Natural killer cell treated with Interleukin-12 subunit alpha and Interleukin-12 subunit beta and Interleukin-15 and Interleukin-18, amount 100 ng/mL, for 72 hours (primary cell): ENCODE data around the gene AUTS2. TPM values are rescaled to one million over a fixed set of nuclear protein-coding genes. Genes with fewer than 3 reads are reported as not detected.

Experiments
- ATAC-seq, 2 donors: fragments of 150-1000 bp; cut with Tn5 transposase in 1 of 2; sonication (Bioruptor Pico), chemical (Tn5 transposase) in 1 of 2; 2 replicates each; pipeline ENCODE4 v1.10.0; 2021
- DNase-seq: peaks from one replicate; pipeline ENCODE4 v3.0.0; 2022; ENCODE audit warnings: low spot score
- H3K27ac Mint-ChIP-seq, 2 donors: 1 replicate in 1 of 2; 2 replicates in 1 of 2; pipeline ENCODE4 v1.8.0; 2022; ENCODE audit warnings: mixed read lengths in 2 of 2, mild to moderate bottlenecking in 1 of 2, moderate library complexity in 1 of 2
- H3K27me3 Mint-ChIP-seq, 2 donors: 1 replicate in 1 of 2; 2 replicates in 1 of 2; pipeline ENCODE4 v1.8.0; 2022; ENCODE audit warnings: mixed read lengths in 2 of 2
- H3K36me3 Mint-ChIP-seq: one replicate; pipeline ENCODE4 v1.8.0; 2022; ENCODE audit warnings: mixed read lengths
- H3K4me1 Mint-ChIP-seq, 2 donors: 1 replicate in 1 of 2; 2 replicates in 1 of 2; pipeline ENCODE4 v1.8.0; 2022; ENCODE audit warnings: low read depth in 2 of 2, mixed read lengths in 2 of 2, mild to moderate bottlenecking in 1 of 2
- H3K4me3 Mint-ChIP-seq: one replicate; pipeline ENCODE4 v1.8.0; 2022; ENCODE audit warnings: mixed read lengths
- H3K9me3 Mint-ChIP-seq: 2 replicates; pipeline ENCODE4 v1.8.0; 2022; ENCODE audit warnings: mixed read lengths
- total RNA-seq, 2 donors: library from RNA; stranded (reverse); gene quantifications; one replicate each; pipeline ENCODE4 v1.2.3, GENCODE V29; 2022

AUTS2 gene
- total RNA-seq, 2 donors from 2014 or later, result 14.3 to 43.0 TPM

DNA sequence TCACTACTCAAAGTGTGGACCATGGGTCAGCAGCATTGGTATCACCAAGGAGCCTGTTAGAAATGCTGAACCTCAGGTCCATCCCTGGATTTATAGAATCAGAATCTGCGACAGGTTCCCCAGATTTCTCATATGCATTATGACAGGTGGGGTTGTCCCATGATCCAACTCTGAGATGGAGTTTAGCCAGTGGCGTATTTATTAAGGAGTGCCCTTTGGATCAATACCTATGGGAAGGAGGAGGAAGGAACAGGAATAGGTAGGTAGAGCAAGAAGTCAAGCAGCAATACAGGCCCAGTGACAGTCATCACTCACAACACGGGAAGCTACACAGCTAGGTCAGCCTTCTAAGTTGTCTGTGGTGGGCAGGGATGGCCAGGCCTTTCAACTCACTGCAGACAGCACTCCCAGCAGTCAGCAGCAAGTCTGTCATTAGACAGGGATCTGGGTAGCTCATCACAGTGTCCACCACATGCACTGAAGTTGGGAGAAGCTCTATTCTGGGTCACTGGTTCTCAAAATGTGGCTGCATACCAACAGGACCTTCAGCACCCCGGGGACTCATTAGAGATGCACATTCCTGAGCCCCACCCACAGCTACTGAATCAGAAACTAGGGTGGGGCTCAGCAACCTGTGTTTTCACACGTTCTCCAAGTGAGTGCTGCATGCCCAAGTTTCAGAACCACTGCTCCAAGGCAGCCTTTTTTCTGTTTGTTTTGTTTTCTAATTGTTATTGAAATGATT is 1001.3 kb downstream of the AUTS2 start:
- Mint-ChIP-seq H3K27ac (no peak overlapping the region), H3K36me3 (peaks cover 8% of the 10 kb centered on the region), H3K4me1 (peaks cover 8 to 10% of the 10 kb centered on the region in 2 donors), H3K9me3 (peaks cover 4% of the 10 kb centered on the region), H3K4me3 (no peak overlapping the region), H3K27me3 (peaks cover 36 to 38% of the 10 kb centered on the region in 2 donors)
- DNase-seq (no peak), ATAC-seq (no peak)

DNA sequence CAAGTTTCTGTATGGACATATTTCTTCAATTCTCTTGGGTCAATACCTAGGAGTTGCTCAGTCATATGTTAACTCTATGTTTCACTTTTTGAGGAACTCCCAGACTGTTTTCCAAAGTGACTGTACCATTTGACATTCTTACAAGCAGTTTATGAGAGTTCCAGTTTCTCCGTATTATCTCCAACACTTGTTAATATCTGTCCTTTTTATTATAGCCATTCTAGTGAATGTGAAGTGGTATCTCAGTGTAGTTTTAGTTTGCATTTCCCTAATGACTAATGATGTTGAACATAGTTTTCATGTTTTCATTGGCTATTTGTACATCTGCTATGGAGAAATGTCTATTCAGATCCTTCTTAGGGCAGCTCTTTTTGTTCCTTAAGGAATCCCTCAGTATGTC is 1002.7 kb downstream of the AUTS2 start:
- ATAC-seq (no peak), DNase-seq (no peak)
- no peak overlapping the region for H3K27ac Mint-ChIP-seq
- peaks cover 3 to 9% of the 10 kb centered on the region in 2 donors for H3K4me1 Mint-ChIP-seq
- peaks cover 31 to 32% of the 10 kb centered on the region in 2 donors for H3K27me3 Mint-ChIP-seq
- H3K9me3 Mint-ChIP-seq, result peaks cover 4% of the 10 kb centered on the region
- peaks cover 8% of the 10 kb centered on the region for H3K36me3 Mint-ChIP-seq
- H3K4me3 Mint-ChIP-seq, result no peak overlapping the region

DNA sequence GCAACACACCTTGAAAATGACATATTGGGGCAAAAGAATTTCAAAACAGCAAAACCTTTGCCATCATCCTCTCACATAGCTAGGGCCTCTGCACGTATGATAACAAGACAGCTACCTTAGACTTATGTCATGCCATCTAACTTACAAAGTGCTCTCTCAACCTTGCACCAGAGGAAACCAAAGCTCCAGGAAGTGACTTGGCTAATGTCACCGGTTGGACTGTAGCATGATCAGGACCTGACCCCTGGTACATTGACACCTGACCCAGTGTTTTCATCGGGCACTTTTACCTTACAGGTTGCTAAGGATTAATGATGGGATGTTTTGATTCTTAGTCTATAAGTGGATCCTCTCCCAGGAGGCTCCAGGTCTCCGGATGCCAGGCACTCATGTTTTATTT is 1003.8 kb downstream of the AUTS2 start:
- Mint-ChIP-seq H3K27me3 (peaks cover 25 to 26% of the 10 kb centered on the region in 2 donors), H3K27ac (no peak overlapping the region), H3K4me3 (no peak overlapping the region), H3K4me1 (peaks cover 3 to 6% of the 10 kb centered on the region in 2 donors), H3K9me3 (peaks cover 4% of the 10 kb centered on the region), H3K36me3 (peaks cover 8% of the 10 kb centered on the region)
- ATAC-seq, result no peak
- no peak for DNase-seq

GRCh38 chr7:70607281-70607680 is 1009.0 kb downstream of the AUTS2 start:
- Mint-ChIP-seq H3K4me1 (no peaks in the 10 kb centered on the region), H3K9me3 (no peaks in the 10 kb centered on the region)

GRCh38 chr7:70607759-70608158 is 1009.5 kb downstream of the AUTS2 start:
- DNase-seq (no peak), ATAC-seq (no peak)
- Mint-ChIP-seq H3K4me3 (no peak overlapping the region), H3K27me3 (peaks cover 6 to 8% of the 10 kb centered on the region in 2 donors), H3K4me1 (no peaks in the 10 kb centered on the region), H3K36me3 (no peaks in the 10 kb centered on the region), H3K9me3 (no peaks in the 10 kb centered on the region), H3K27ac (no peak overlapping the region)

More at GRCh38 chr7:70607281-70607680, 1009.0 kb downstream of the AUTS2 start:
- ATAC-seq, result no peak
- no peak for DNase-seq
- no peak overlapping the region for H3K27ac Mint-ChIP-seq
- peaks cover 6 to 8% of the 10 kb centered on the region in 2 donors for H3K27me3 Mint-ChIP-seq
- no peak overlapping the region for H3K4me3 Mint-ChIP-seq
- no peaks in the 10 kb centered on the region for H3K36me3 Mint-ChIP-seq

- Mint-ChIP-seq H3K27me3 (peaks cover 8 to 10% of the 10 kb centered on the region in 2 donors), H3K27ac (no peak overlapping the region), H3K4me3 (no peak overlapping the region), H3K9me3 (no peaks in the 10 kb centered on the region), H3K36me3 (no peaks in the 10 kb centered on the region), H3K4me1 (peaks cover 0 to 2% of the 10 kb centered on the region in 2 donors)
- ATAC-seq (no peak), DNase-seq (no peak)
Measured at GRCh38 chr7:70608229-70608628, 1010.0 kb downstream of the AUTS2 start.

DNA sequence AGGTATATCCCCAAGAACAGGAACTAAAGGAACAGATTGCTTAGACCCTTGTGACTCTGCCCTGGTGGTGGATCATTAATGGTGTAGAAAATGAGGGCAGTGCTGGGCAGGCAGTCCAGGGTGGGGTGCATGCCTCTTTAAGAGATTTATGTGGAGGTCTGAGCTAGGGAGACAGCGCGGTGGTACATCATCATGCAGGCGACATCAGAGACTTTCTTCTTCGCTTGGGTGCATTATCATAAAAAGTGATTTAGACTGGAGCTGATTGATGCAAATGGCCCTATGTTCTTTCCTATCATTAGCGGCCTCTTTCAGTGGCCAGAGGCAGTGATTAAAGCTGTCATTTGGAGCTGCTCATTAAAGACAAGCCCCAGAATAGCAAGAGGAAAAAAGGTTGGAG is 1014.5 kb downstream of the AUTS2 start:
- peaks cover 8 to 12% of the 10 kb centered on the region in 2 donors for H3K27me3 Mint-ChIP-seq
- peaks cover 0 to 7% of the 10 kb centered on the region in 2 donors for H3K4me1 Mint-ChIP-seq
- H3K27ac Mint-ChIP-seq, result peak overlapping the region in 1 of 2 donors; percentile 13
- H3K36me3 Mint-ChIP-seq, result no peaks in the 10 kb centered on the region
- no peak for DNase-seq
- H3K9me3 Mint-ChIP-seq, result no peaks in the 10 kb centered on the region
- ATAC-seq, result no peak
- H3K4me3 Mint-ChIP-seq, result no peak overlapping the region

DNA sequence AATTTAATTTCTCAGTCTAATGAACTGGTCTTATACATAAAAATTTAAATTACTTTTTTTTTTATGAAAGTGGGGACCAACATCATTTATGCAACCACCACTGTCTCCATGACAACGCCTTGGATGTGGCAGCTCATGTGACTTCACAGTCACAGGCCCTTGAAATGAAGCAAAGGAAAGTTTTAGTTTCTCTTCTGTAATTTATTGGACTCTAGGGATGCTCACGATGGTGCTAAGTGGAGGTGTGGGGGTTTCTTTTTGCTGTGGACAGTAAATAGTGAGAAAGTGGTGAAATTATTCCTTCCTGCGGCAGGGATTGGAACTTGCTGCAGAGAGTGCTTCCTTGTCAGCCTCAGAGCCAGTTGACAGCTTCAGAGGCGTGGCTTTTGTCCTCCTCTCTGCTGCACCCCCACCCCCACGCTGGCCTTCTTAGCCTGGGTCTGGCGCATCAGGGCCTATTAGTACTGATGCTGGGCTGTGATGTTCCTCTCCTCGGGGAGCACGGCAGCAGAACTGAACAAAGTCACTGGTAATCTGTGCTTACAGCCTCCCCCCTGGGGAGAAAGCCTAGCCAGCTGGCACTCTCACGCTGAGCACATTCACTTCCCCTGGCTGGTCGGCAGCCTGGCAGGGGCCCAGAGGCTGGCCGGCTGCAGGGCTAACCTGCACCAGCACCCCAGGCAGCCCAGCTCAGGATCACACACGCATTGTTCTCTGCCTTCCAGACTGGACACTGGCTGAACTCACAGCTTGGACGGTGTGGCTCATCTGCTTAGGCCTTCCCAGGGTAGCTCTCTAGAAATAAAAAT is 1016.2 kb downstream of the AUTS2 start:
- H3K4me3 Mint-ChIP-seq, result no peak overlapping the region
- peaks cover 0 to 7% of the 10 kb centered on the region in 2 donors for H3K4me1 Mint-ChIP-seq
- no peaks in the 10 kb centered on the region for H3K9me3 Mint-ChIP-seq
- ATAC-seq, result peak in 1 of 2 donors; percentile 65
- no peak for DNase-seq
- H3K36me3 Mint-ChIP-seq, result no peaks in the 10 kb centered on the region
- H3K27ac Mint-ChIP-seq, result no peak overlapping the region
- H3K27me3 Mint-ChIP-seq, result peaks cover 8 to 12% of the 10 kb centered on the region in 2 donors

DNA sequence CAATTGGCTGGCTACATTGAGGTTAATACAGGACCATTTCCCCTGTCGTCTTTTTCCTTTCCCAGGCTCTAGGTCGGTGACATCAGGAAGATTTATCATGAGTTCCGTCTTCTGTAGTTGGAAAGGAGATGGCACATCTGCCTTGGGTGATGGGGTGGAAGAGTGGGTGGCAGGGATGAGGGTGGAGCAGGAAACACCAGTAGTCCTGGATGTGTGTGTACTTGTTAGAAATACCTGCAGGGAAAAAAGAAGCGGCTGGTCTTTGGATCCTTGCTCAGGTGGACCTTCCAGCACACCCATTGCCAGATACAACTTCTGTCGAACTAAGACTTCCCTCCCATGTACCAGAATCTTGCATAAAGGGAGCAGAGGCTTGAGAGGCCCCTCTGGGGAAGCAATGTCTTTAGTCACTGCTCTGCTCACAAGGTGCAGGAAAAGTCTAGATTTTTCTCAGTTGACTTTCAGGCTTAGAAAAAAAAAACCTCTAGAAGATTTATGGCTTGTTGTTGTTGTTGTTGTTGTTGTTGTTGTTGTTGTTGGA is 1016.9 kb downstream of the AUTS2 start:
- H3K27me3 Mint-ChIP-seq, result peaks cover 8% of the 10 kb centered on the region in 2 donors
- no peak overlapping the region for H3K4me3 Mint-ChIP-seq
- DNase-seq (no peak), ATAC-seq (no peak)
- no peak overlapping the region for H3K27ac Mint-ChIP-seq
- peaks cover 0 to 7% of the 10 kb centered on the region in 2 donors for H3K4me1 Mint-ChIP-seq
- H3K36me3 Mint-ChIP-seq, result no peaks in the 10 kb centered on the region
- H3K9me3 Mint-ChIP-seq, result no peaks in the 10 kb centered on the region

GRCh38 chr7:70616211-70616610 is 1017.9 kb downstream of the AUTS2 start:
- Mint-ChIP-seq H3K4me1 (peaks cover 0 to 7% of the 10 kb centered on the region in 2 donors), H3K27ac (no peak overlapping the region), H3K36me3 (no peaks in the 10 kb centered on the region), H3K4me3 (no peak overlapping the region), H3K9me3 (no peaks in the 10 kb centered on the region), H3K27me3 (peaks cover 0 to 8% of the 10 kb centered on the region in 2 donors)
- ATAC-seq, result no peak
- no peak for DNase-seq

- ATAC-seq, result no peak
- DNase-seq, result no peak
- Mint-ChIP-seq H3K27me3 (peaks cover 0 to 8% of the 10 kb centered on the region in 2 donors), H3K4me1 (peaks cover 0 to 7% of the 10 kb centered on the region in 2 donors), H3K4me3 (no peak overlapping the region), H3K36me3 (no peaks in the 10 kb centered on the region), H3K9me3 (no peaks in the 10 kb centered on the region), H3K27ac (no peak overlapping the region)
Measured at GRCh38 chr7:70616821-70617220, 1018.5 kb downstream of the AUTS2 start.

DNA sequence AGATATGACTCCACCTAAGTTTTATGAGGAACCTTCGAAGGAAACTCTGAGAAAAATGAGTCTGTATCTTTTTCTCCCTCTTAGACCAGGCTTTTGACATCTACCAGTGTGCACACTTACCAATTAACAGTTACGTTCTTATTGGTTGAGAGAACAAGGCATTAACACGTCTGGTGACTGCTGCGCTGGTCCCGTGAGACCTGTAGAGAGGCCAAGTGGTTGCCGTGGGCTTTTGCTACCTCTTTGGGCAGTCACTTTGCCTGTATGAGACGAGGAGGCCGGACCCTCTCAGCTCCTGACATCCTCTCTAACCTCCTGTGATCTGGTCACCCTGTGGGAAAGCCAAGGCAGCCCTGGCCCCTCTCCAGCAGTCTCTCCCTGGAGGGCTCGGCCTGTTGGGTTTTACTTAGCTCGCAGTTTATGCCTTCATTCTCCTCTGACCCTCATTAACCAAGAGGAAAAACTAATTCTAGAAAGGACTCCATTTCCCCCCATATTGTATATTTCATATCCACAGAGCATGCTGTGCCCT is 1019.8 kb downstream of the AUTS2 start:
- Mint-ChIP-seq H3K4me1 (peaks cover 0 to 6% of the 10 kb centered on the region in 2 donors), H3K4me3 (no peak overlapping the region), H3K9me3 (no peaks in the 10 kb centered on the region), H3K27me3 (peaks cover 0 to 5% of the 10 kb centered on the region in 2 donors), H3K27ac (no peak overlapping the region), H3K36me3 (no peaks in the 10 kb centered on the region)
- no peak for DNase-seq
- ATAC-seq, result no peak

DNA sequence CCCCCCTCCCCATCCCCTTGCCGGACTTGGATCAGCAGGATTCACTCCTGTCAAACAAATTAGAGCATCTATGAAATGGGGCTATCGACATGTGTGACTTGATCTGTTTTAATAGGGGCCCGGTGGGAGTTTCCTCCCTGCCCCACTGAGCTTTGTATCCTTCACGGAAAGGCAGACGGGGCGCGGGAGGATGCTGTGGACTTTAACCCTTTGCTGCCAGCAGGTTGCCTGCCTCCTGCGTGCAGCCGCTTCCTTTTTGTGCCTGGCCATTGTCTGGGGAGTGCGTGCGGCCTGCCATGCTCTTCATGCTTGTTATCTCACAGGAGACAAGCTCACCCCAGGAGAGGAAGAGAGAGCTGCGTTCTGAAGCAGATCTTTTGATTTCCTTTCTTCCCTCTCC is 1020.9 kb downstream of the AUTS2 start:
- peaks cover 0 to 3% of the 10 kb centered on the region in 2 donors for H3K4me1 Mint-ChIP-seq
- ATAC-seq (no peak), DNase-seq (no peak)
- no peaks in the 10 kb centered on the region for H3K9me3 Mint-ChIP-seq
- no peak overlapping the region for H3K27ac Mint-ChIP-seq
- H3K36me3 Mint-ChIP-seq, result no peaks in the 10 kb centered on the region
- peaks cover 0 to 2% of the 10 kb centered on the region in 2 donors for H3K27me3 Mint-ChIP-seq
- H3K4me3 Mint-ChIP-seq, result no peak overlapping the region
